ENCODE data around the gene NPPA.
A peak's percentile ranks its signal among the peaks of the same experiment; 100 is the strongest.

Gene NPPA

DNA sequence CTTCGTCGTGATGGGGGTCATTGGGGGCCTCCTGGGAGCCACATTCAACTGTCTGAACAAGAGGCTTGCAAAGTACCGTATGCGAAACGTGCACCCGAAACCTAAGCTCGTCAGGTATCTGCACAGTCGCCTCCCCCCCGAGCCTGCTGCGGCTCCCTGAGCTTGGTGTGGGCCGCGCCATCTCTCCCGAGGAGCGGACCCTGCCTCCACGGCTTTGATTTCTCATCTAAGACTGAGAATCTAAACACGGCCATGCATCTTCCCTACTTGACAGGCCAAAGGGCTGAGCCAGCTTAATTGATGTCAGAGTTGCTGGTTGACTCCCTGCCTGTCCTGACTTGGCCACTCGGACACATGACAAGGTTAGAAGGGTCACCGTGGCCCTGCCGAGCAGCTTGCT, 19.1 kb downstream of the NPPA start:
- Histone ChIP-seq H3K4me3 (ENCODE audit: low read length) (no peak overlapping the region), H3K27me3 (ENCODE audit: insufficient read depth, low read length) (no peaks in the 10 kb centered on the region), H3K36me3 (ENCODE audit: insufficient read depth, low read length) (peaks cover 95% of the 10 kb centered on the region), H3K9me3 (ENCODE audit: insufficient read depth, low read depth, low read length) (no peaks in the 10 kb centered on the region), H3K27ac (ENCODE audit: low read depth, low read length) (no peak overlapping the region), H3K9ac (ENCODE audit: low read depth, low read length) (no peak overlapping the region), H3K4me1 (ENCODE audit: insufficient read depth, low read length) (no peaks in the 10 kb centered on the region)
- 96% methylated on average over 19 of the region's 19 CpGs for WGBS

DNA sequence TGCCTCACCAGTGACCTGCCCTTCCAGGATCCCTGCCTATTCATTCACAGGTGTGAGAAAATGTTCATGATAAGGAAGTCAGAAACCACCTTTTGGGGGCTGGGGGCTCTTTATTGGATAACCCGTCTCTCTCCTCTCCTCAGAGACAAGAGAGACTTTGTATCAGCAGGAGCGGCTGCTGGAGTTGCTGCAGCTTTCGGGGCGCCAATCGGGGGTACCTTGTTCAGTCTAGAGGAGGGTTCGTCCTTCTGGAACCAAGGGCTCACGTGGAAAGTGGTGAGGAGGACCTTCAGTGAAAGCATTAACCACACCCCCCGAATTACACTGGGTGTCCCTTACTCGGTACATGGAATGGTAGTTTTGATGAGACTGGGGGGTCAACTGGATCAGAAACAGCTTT, 20.6 kb downstream of the NPPA start:
- Histone ChIP-seq H3K9me3 (ENCODE audit: insufficient read depth, low read depth, low read length) (no peaks in the 10 kb centered on the region), H3K27me3 (ENCODE audit: insufficient read depth, low read length) (no peaks in the 10 kb centered on the region), H3K27ac (ENCODE audit: low read depth, low read length) (no peak overlapping the region), H3K4me3 (ENCODE audit: low read length) (no peak overlapping the region), H3K9ac (ENCODE audit: low read depth, low read length) (no peak overlapping the region), H3K36me3 (ENCODE audit: insufficient read depth, low read length) (peaks cover 91% of the 10 kb centered on the region), H3K4me1 (ENCODE audit: insufficient read depth, low read length) (no peaks in the 10 kb centered on the region)
- 96% methylated on average over 9 of the region's 9 CpGs for WGBS

DNA sequence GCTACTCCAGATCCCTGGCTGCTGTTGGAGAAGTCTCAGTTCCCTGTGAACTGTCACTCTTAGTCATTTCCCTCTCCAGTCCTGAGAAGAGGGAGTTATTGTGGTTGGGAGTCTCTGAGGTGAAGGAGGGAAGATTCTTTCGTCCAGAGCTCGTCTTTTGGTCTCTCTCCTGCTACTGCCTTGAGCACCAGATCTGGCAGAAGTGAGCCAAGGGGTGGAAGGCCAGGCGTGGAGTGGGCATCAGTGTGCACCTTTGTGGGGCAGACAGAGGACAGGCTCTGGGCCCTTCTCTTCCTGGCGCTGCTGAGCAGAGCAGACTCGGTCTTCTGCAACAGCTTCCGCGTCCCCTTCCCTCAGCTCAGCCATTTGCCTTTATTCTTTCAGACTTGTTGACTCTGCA, 22.5 kb downstream of the NPPA start:
- no peaks in the 10 kb centered on the region for H3K27me3 ChIP-seq (ENCODE audit: insufficient read depth, low read length)
- 96% methylated on average over 7 of the region's 7 CpGs for WGBS
- H3K27ac ChIP-seq (ENCODE audit: low read depth, low read length), result no peak overlapping the region
- H3K9ac ChIP-seq (ENCODE audit: low read depth, low read length), result no peak overlapping the region
- H3K4me1 ChIP-seq (ENCODE audit: insufficient read depth, low read length), result no peaks in the 10 kb centered on the region
- no peaks in the 10 kb centered on the region for H3K9me3 ChIP-seq (ENCODE audit: insufficient read depth, low read depth, low read length)
- no peak overlapping the region for H3K4me3 ChIP-seq (ENCODE audit: low read length)
- H3K36me3 ChIP-seq (ENCODE audit: insufficient read depth, low read length), result peaks cover 90% of the 10 kb centered on the region

DNA sequence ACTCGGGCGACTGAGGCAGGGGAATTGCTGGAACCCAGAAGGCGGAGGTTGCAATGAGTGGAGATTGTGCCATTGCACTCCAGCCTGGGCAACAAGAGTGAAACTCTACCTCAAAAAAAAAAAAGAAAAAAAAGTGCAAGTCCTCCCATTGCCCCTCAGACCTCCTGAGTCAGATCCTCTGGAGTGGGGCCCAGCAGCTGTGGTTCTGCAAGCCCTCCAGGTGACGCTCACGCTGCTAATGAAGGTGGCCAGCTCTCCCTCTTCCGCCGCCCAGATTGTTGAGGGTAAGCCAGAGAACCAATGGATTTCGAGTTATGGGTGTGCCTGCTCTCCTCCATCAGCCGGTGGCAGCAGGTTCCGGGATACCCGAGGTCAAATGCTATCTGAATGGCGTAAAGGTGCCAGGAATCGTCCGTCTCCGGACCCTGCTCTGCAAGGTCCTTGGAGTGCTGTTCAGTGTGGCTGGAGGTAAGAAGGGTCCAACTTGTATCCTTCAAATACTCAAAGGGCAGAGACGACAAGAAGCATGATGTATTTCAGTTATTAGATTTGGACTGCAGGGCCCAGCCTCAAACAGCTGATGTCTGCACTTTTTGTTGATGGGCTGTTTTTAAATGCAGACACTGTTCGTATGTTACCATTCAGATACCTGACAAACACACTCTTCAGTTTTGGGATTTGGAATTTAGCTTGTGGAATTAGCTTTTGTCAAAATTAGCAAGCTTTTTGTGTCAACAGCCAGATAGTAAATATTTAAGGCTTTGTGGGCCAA, 24.0 kb downstream of the NPPA start:
- no peak overlapping the region for H3K27ac ChIP-seq (ENCODE audit: low read depth, low read length)
- H3K9me3 ChIP-seq (ENCODE audit: insufficient read depth, low read depth, low read length), result no peaks in the 10 kb centered on the region
- H3K9ac ChIP-seq (ENCODE audit: low read depth, low read length), result no peak overlapping the region
- WGBS, result 94% methylated on average over 17 of the region's 17 CpGs
- no peaks in the 10 kb centered on the region for H3K4me1 ChIP-seq (ENCODE audit: insufficient read depth, low read length)
- H3K36me3 ChIP-seq (ENCODE audit: insufficient read depth, low read length), result peaks cover 90% of the 10 kb centered on the region
- H3K27me3 ChIP-seq (ENCODE audit: insufficient read depth, low read length), result no peaks in the 10 kb centered on the region
- no peak overlapping the region for H3K4me3 ChIP-seq (ENCODE audit: low read length)

DNA sequence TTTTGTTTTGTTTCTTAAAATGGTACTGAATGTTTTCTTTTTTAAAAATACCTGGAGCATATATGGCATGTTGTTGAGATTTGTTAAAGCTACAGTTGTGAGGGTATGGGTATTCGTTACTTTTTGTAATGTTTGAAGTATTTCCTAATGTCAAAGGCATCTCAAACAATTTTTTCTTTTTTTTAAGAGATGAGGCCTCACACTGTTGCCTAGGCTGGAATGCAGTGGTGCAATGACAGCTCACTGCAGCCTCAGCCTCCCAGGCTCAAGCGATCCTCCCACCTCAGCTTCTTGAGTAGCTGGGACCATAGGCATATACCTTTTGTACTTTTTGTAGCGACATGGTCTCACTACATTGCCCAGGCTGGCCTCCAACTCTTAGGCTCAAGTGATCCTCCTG, 25.5 kb downstream of the NPPA start:
- Histone ChIP-seq H3K4me3 (ENCODE audit: low read length) (no peak overlapping the region), H3K4me1 (ENCODE audit: insufficient read depth, low read length) (no peaks in the 10 kb centered on the region), H3K9ac (ENCODE audit: low read depth, low read length) (no peak overlapping the region), H3K9me3 (ENCODE audit: insufficient read depth, low read depth, low read length) (no peaks in the 10 kb centered on the region), H3K27me3 (ENCODE audit: insufficient read depth, low read length) (no peaks in the 10 kb centered on the region), H3K36me3 (ENCODE audit: insufficient read depth, low read length) (peaks cover 91% of the 10 kb centered on the region), H3K27ac (ENCODE audit: low read depth, low read length) (no peak overlapping the region)
- WGBS, result 95% methylated on average over 3 of the region's 3 CpGs

GRCh38 chr1:11817192-11817591, 30.4 kb downstream of the NPPA start:
- no peaks in the 10 kb centered on the region for H3K4me1 ChIP-seq (ENCODE audit: insufficient read depth, low read length)
- no peaks in the 10 kb centered on the region for H3K9me3 ChIP-seq (ENCODE audit: insufficient read depth, low read depth, low read length)
- H3K27me3 ChIP-seq (ENCODE audit: insufficient read depth, low read length), result no peaks in the 10 kb centered on the region
- H3K9ac ChIP-seq (ENCODE audit: low read depth, low read length), result no peak overlapping the region
- no peak overlapping the region for H3K4me3 ChIP-seq (ENCODE audit: low read length)
- peaks cover 88% of the 10 kb centered on the region for H3K36me3 ChIP-seq (ENCODE audit: insufficient read depth, low read length)
- 96% methylated on average over 12 of the region's 12 CpGs for WGBS
- H3K27ac ChIP-seq (ENCODE audit: low read depth, low read length), result no peak overlapping the region

- Histone ChIP-seq H3K4me3 (ENCODE audit: low read length) (no peak overlapping the region), H3K27ac (ENCODE audit: low read depth, low read length) (no peak overlapping the region), H3K9ac (ENCODE audit: low read depth, low read length) (no peak overlapping the region), H3K36me3 (ENCODE audit: insufficient read depth, low read length) (peaks cover 90% of the 10 kb centered on the region), H3K27me3 (ENCODE audit: insufficient read depth, low read length) (no peaks in the 10 kb centered on the region), H3K9me3 (ENCODE audit: insufficient read depth, low read depth, low read length) (no peaks in the 10 kb centered on the region), H3K4me1 (ENCODE audit: insufficient read depth, low read length) (no peaks in the 10 kb centered on the region)
- 98% methylated on average over 4 of the region's 5 CpGs for WGBS
These were observed 34.6 kb downstream of the NPPA start for GRCh38 chr1:11813021-11813420.

GRCh38 chr1:11807133-11807532, 40.5 kb downstream of the NPPA start:
- H3K27ac ChIP-seq (ENCODE audit: low read depth, low read length), result no peak overlapping the region
- 86% methylated on average over 2 of the region's 2 CpGs for WGBS

DNA sequence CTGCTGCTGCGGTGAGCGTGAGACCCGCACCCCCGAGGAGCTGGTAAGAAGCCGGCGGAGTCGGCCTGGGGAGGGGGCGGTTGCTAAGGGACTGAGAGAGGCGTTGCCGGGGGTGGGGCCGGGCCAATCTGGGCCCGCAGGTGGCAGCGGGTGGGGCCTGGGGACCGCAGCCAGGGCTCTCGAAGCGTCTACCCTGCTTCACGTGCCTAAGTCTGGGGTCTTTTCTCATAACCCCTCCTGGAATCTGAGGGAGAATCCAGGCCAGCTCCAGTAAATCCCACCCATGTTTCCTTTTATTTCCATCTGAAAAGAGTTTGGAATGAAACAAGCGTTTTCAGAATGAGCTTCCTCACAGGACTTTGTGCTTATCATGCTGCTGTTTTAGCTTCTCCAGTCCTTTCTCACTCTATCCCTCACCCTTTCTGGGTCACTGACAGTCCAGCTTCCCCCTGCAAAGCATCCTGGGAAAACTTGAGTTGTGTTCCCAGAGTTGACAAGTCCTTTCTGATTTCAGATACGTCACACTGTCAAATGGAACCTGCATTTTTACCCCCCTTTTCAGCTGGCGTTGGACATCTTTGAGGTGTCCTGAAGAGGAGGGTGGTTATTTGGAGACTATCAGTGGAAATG, 41.2 kb downstream of the NPPA start:
- 1% methylated on average over 20 of the region's 20 CpGs for WGBS
- Histone ChIP-seq H3K27ac (ENCODE audit: low read depth, low read length) (peak overlapping the region; percentile 78), H3K4me3 (ENCODE audit: low read length) (peak overlapping the region; percentile 86), H3K9me3 (ENCODE audit: insufficient read depth, low read depth, low read length) (no peaks in the 10 kb centered on the region), H3K27me3 (ENCODE audit: insufficient read depth, low read length) (no peaks in the 10 kb centered on the region), H3K9ac (ENCODE audit: low read depth, low read length) (peak overlapping the region; percentile 59), H3K36me3 (ENCODE audit: insufficient read depth, low read length) (peaks cover 44% of the 10 kb centered on the region), H3K4me1 (ENCODE audit: insufficient read depth, low read length) (peaks cover 15% of the 10 kb centered on the region)

More at GRCh38 chr1:11807133-11807532, 40.5 kb downstream of the NPPA start:
- Histone ChIP-seq H3K36me3 (ENCODE audit: insufficient read depth, low read length) (peaks cover 51% of the 10 kb centered on the region), H3K27me3 (ENCODE audit: insufficient read depth, low read length) (no peaks in the 10 kb centered on the region), H3K4me3 (ENCODE audit: low read length) (peak overlapping the region; percentile 86), H3K9me3 (ENCODE audit: insufficient read depth, low read depth, low read length) (no peaks in the 10 kb centered on the region), H3K4me1 (ENCODE audit: insufficient read depth, low read length) (peaks cover 15% of the 10 kb centered on the region), H3K9ac (ENCODE audit: low read depth, low read length) (no peak overlapping the region)

GRCh38 chr1:11805422-11806306, 41.9 kb downstream of the NPPA start, which contains the start of the genes CLCN6 and MTHFR:
CLCN6 (plus strand) TSS chr1:11806191; CDS start chr1:11806263, 72 bp downstream.
MTHFR (minus strand) TSS chr1:11805964; CDS start chr1:11803116, 2,848 bp downstream.
- H3K27ac ChIP-seq (ENCODE audit: low read depth, low read length), result peak within 1 kb of the TSS; percentile 94
- H3K4me1 ChIP-seq (ENCODE audit: insufficient read depth, low read length), result peaks cover 15% of the 10 kb centered on the region
- peak within 1 kb of the TSS; percentile 65 for H3K9ac ChIP-seq (ENCODE audit: low read depth, low read length)
- WGBS, result under 1% methylated on average over 72 of the region's 72 CpGs
- no peaks in the 10 kb centered on the region for H3K27me3 ChIP-seq (ENCODE audit: insufficient read depth, low read length)
- H3K9me3 ChIP-seq (ENCODE audit: insufficient read depth, low read depth, low read length), result no peaks in the 10 kb centered on the region
- H3K4me3 ChIP-seq (ENCODE audit: low read length), result peak within 1 kb of the TSS; percentile 86
- H3K36me3 ChIP-seq (ENCODE audit: insufficient read depth, low read length), result peaks cover 44% of the 10 kb centered on the region

Data from HUES64 (cell line).